Ramos (cell line): ENCODE data around the gene LY6G6F.

Experiments used
- in situ Hi-C: fragments of 300-500 bp; cut with MboI; formaldehyde crosslinking; loops from one replicate; pipeline ENCODE4 v1.14.3; 2022; ENCODE audit warnings: low sequenced_read_pairs; ENCODE audit not compliant: unreplicated experiment

LY6G6F gene, protein sequence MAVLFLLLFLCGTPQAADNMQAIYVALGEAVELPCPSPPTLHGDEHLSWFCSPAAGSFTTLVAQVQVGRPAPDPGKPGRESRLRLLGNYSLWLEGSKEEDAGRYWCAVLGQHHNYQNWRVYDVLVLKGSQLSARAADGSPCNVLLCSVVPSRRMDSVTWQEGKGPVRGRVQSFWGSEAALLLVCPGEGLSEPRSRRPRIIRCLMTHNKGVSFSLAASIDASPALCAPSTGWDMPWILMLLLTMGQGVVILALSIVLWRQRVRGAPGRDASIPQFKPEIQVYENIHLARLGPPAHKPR

DNA sequence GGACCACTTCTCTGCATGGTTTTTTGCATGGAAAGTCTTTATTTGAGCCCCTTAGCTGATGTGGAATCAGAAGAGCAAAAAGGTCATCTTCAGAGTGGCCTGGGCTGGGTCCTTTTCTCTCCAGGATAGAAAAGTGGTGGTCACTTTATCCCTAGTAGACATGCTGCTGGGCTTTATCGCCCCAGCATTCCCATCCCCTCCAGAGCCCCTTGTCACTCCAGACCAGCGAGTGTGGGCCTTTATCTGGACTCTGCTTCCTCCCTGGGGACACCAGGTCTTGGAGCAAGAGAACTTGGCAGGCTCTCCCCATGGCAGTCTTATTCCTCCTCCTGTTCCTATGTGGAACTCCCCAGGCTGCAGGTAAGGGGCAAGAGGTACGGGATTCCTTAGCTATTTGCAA lies at the start of gene LY6G6F:
Gene LY6G6F, plus strand, starts transcription at position 268 of the 400 bp plus-strand sequence. Its CDS starts 41 bp downstream, at position 309.
- in situ Hi-C loops, result no loop called here

DNA sequence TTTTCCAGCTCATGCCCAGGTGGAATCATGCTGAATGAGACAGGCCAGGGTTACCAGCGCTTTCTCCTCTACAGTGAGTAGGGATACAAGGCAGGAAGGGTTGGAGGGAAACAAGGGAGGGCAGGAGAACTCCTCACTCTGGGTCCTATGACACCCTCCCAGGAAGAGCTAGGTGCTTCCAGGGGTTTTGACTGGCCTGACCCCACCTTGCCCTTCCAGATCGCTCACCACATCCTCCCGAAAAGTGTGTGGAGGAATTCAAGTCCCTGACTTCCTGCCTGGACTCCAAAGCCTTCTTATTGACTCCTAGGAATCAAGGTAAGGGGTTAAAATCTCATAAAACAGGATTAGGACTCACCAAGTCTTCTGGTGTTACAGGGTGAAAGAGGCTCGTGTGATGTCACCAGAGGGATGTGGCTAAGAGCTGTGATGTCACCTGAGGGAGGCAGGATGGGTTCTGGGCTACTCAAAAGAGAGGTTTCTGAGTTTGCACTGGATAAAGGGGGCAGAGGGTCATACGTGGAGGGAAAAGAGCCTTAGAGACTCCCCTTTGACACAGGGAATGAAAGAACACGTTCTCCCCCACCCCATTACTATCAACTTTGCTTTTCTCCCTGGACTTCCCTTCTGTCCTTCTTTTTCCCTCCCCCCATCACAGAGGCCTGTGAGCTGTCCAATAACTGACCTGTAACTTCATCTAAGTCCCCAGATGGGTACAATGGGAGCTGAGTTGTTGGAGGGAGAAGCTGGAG lies 49.1 kb upstream of the LY6G6F start:
- in situ Hi-C loops, result no loop called here

DNA sequence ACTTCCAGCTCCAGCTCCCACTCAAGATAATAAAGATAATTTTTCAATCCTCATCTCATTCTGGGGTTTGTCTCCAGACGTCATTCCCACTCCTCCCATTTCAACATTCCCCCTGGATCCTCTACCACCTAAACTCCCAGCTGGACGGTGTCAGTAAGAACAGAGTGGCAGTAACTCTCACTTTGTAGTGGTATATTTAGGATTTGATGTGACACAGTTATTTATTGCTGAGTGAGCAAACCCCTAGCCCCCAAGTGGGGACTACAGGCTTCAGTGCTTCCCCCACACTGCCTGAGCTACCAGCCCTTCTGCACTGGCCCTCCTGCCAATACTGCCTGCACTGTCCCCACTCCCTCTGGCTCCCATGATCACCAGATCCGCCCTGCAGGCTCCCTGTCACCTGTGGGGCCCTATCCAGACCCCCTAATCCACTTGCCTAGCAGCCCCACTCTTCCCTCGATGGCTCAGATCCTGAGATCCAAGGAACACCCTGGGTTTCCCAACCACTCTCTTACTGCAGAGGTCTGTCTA lies 48.4 kb upstream of the LY6G6F start:
- in situ Hi-C loops, result no loop called here

DNA sequence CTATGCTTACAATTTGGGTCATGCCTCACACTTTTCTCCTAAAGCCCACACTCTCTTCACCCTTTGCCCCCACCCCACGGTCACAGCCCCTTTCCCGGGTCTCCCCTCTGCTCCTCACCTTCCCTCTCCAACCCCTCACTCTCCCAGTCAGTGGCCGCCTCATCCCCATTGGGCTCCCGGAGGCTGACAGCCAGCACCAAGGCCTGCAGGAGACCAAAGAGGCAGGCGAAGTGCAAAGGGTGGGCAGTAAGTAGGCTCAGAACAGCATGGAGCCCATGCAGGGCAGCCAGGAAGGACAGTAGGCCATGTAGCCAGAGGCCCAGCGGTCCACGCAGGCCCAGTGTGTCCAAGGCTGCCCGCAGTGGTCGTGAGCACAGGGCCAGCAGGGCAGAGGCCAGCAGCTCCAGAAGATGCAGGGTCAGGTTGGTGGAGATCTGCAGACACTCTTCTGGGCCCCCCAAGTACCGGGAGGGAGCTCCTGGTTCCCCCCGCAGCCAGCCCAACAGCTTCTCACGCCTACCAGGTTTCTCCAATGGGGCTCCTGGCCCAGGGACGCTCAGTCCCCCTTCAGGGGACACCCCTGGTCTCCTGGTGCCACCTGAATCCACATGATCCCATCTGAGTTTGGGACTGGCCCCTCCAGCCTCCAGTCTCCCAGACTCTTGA lies 47.5 kb upstream of the LY6G6F start:
- in situ Hi-C loops, result no loop called here

DNA sequence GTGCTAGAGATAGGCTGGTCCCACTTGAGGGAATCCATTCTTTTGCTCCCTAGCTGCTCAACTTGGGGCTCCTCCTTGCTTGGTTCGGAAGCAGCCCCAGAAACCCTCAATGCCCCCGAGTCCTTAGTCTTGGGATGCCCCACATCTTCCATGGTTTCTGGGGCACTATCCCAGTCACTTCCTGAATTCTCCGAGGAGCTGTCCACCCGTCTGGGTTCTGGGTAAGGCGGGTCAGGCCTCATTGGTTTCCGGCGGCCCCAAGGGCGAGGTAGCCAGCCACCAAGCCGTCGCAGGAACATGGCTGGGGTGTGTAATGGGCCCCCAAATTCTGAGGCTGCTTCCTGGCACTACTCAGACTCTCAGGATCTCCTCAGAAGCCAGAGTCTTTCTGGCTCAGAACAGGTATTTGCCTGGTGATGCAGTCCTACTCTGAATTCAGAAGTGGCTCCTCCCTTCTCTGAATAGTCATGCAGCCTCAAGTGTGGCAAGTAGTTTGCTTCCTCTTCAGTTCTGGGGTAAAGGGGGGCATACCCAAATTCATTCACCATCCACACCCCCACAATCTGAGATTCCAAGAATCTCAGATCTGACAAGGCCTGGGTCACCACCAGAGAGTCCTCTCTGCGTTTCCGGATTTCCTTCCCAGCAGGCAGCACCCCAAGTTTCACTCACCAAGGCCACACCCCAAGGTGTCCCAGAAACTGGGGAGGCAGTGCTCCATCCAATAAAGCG lies 46.9 kb upstream of the LY6G6F start:
- in situ Hi-C loops, result no loop called here

DNA sequence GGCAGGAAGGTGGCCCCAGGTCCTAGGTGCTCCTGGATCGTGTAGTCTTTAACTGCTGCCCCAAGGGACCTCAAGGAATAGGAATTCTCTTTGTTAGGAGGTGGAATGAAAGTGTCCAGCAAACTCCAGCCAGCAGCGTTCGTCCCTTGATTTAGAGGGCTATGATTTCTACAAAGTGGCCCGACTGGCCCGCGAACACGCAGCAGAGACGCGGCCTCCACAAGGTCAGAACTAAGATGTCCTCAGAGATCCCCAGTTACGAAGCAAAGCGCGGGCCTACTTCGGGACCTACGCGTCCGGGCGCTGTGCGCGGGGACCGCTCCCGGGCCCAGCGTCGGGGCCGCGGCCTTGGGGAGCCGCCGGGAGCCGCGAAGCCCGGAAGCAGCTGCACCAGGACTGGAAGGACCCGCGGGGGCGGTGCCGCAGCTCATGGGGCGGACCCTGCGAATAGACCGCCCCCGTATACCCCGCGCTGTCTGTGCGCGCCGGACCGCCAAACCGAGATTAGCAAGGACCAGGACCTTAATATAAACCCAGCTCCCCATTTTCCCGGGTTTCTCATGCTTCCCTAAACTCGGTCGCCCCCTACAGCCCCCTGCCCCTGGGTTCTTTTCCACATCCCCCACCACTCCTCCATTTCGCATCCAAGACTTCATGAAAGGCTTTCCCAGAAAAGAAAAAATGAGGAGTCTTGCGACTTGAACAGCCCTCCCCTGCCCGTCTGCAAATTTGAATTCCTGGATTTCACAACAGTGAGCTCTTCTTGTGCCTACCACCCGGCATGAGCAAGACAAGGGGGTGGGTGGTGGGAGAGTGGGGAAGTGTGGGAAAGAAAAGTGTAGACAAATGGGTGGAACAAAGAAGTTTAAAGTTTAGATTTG lies 46.0 kb upstream of the LY6G6F start, which contains the start of gene C6orf47:
Gene C6orf47, minus strand, starts transcription at position 398 of the 881 bp plus-strand sequence. CDS start 831 bp downstream, outside the sequence.
- in situ Hi-C loops, result no loop called here

DNA sequence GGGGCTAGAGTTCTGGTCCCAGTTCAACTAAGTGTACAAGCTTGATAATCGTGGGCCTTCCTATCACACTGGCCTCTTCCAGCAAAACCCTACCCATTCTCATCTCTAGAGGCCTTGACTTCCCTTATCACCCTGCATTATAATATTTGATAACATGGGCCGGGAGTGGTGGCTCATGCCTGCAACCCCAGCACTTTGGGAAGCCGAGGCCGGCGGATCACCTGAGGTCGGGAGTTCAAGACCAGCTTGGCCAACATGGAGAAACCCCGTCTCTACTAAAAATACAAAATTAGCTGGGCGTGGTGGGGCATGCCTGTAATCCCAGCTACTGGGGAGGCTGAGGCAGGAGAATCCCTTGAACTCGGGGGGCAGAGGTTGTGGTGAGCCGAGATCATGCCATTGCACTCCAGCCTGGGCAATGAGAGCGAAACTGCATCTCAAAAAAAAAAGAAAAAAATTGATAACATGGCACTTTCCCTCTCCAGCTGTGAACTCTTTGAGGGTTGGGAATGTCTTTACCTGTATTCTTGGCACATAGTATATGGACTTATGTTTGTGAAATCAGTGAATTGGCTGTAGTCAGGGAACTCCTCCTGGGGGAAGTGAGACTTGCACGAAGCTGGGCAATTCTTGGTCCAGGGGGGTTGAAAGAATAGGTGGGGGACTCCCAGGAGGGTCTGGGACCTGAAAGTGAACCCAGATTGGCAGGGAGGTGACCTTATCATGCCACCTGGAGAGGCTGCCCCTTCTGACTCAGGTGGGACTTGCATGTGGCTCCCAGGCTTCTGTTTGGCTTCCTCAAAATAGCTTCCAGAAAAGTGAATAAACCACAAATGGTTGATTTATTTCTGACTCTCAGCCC lies 45.2 kb upstream of the LY6G6F start:
- in situ Hi-C loops, result no loop called here

DNA sequence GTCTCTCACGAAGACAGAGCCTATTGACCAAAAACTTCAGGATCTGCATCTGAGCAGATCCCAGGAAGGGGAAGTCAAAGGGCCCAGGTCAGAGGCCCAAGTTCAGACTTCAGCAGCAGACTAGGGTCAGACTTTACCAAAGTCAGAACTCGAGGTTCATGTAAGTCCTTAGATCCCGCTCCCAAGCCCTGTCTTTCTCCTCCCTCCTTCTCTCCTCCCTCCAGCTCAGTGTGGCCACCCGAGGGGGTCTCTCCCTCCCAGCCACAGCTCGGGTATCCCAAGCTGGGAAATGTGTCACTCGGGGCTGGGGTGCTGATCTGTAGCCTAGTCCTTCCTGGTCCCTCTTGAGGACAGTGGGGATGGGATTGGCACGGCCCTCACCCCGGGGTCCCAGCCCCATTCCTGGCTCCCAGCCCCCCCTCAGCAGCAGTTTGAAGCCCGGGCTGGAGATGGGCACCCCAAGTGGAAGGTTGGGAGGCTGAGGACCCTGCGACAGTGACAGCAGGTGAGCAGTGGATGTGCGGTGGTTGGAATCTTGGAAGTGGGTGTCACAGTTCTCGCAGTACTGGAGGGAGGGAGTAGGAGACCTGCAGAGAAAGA lies 44.4 kb upstream of the LY6G6F start:
- in situ Hi-C loops, result no loop called here

DNA sequence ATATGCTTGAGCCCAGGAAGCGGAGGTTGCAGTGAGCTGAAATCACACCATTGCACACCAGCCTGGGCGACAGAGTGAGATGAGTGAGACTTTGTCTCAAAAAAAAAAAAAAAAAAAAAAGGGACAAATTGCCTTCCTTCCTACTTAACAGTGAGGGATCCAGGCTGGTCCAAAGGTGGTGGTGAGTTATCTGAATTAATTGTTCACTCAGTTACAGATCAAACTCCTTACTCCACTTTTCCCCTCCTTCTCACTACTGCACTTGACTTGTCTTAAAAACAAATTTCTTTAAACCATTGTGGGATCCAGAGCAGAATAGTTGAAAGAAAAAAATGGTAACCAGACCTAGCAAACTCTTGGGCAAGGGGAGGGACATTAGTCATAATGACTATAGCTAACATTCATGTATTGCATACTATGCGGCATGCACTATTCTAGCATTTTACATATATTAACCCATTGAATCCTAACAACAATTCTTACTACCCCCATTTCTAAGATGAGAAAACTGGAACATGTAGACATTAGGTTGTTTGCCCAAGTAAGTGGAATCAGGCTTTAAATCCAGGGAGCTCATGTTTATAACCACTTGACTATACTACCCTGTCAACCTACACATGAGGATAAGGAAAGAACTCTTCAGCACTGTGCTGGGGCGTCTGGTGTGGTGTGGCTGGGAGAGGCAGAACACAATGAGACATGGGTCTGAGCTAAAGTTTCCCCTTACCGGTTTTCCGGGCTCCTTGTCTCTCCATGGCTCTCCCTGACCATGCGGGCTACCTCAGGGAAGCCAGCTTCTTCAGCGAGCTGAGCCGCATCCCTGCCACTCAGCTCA lies 43.3 kb upstream of the LY6G6F start:
- in situ Hi-C loops, result no loop called here

DNA sequence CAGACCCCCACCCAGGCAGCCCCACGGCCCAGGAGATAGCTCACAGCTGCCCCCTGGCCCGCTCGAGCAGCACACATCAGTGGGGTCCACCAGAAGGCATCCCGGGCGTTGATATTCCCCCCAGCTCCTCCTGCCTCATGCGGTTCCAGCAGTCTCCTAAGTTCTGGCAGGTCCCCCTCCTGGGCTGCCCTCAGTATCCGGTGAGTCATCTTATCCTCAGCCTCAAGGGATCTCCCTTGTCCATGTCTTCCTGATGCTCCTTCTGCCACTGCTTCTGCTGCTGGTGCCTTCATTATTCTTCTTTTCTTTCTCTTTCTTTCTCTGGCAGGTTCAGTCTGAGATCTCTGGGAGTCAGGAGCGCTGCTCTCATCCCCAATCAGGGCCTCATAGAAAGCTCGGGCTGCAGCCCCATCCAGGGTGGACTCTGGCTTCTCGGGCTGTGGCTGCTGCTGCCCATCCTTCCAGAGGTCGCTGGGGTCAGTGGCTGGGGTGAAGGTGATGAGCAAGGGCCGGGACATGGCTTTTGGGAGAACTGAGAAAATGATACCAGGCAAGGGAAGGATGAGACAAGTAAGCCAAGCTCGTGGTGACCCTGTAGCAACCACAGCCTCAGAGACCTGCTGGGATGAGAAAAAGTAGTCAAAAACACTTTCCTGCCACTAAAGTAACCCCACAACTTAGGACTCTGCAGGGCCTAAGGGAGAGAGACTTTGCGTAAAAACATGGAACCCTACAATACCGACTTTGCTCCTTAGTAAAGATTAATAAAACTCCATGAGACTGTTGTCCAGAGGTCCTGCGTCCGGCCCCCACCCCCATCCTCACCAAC lies 42.5 kb upstream of the LY6G6F start:
- in situ Hi-C loops, result no loop called here

DNA sequence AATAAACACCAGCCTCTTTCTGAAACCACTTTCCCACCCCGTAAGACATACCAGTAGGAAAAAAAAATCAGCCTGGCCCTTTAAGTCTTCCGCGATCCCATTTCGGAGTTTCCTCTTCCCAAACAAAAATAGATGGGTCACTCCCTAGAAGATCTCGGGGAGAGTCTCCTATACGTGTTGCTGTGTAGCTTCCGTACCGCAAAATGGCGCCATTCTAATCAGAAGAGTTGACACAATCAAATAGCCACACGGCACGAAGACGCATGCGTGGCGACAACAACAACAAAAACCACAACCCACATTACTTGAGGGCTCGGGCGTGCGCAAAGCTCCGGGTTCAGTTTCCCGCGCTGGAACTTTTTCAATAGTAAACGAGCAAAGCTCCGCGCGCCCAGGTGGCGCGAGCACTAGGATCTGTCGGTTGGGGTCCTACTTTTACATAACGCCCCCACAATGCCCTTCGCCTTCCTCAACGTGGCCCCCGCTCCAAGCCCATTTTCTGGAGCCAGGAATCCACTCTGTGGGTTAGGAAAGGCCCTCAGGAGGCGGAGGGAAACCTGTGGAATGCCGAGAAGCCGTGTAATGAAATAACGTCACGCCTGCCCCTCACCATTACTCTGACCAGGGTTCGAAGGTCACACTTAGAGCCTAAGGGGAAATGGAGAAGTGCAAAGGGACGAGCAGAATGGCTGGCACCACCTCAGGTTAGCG lies 41.7 kb upstream of the LY6G6F start, which contains the start of gene GPANK1:
Gene GPANK1, minus strand, starts transcription at position 208 of the 711 bp plus-strand sequence. CDS start 519 bp downstream, outside the sequence.
- in situ Hi-C loops, result no loop called here

DNA sequence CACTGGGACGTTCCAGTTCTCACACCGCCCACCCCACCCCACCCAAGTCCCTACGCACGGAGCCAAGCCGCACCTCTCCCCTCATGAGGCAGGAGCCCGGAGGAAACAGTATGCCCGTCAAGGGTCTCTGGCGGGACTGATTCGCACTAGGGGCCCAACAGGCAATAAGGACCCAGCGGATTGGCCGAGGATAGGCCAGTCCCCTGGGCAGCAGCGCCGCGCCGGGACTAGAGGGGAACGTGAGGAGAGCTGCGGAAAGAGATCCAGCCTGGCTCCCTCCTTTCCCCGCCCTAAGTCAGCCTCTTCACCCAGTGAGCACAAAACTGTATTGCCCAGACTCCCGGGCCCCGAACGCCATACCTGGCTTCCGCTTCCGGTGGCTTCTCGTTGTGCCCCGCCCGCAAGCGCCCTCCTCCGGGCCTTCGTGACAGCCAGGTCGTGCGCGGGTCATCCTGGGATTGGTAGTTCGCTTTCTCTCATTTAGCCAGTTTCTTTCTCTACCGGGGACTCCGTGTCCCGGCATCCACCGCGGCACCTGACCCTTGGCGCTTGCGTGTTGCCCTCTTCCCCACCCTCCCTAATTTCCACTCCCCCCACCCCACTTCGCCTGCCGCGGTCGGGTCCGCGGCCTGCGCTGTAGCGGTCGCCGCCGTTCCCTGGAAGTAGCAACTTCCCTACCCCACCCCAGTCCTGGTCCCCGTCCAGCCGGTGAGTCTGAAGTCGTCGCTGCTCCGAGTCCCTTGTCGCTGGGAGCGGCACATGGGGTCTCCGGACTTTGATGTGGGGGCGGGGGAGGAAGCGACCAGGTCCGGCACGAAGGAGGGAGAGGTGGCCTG lies 40.9 kb upstream of the LY6G6F start, which contains the start of gene CSNK2B:
Gene CSNK2B, plus strand, starts transcription at position 580 of the 836 bp plus-strand sequence. CDS start 752 bp downstream, outside the sequence.
- in situ Hi-C loops, result no loop called here

DNA sequence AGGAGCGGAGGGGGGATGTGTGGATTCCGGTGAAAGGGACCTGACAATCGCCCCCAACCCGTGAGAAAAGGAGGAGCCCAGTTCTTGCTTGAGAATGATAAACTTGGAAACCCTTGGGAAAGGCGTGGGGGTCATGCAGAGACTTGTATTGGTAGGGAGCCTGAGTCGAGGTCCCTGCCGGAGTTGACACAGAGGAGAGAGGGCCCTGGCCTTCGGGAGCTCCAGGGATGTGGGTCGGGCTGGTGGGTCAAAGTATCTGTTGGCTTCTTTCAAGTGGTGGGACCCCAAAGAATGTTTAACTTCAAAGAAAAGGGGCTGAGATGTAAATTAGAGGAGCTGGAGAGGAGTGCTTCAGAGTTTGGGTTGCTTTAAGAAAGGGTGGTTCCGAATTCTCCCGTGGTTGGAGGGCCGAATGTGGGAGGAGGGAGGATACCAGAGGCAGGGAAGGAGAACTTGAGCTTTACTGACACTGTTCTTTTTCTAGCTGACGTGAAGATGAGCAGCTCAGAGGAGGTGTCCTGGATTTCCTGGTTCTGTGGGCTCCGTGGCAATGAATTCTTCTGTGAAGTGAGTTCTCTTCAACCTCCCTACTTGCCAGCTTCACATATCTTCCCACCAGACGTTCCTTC lies 40.2 kb upstream of the LY6G6F start:
- in situ Hi-C loops, result no loop called here

DNA sequence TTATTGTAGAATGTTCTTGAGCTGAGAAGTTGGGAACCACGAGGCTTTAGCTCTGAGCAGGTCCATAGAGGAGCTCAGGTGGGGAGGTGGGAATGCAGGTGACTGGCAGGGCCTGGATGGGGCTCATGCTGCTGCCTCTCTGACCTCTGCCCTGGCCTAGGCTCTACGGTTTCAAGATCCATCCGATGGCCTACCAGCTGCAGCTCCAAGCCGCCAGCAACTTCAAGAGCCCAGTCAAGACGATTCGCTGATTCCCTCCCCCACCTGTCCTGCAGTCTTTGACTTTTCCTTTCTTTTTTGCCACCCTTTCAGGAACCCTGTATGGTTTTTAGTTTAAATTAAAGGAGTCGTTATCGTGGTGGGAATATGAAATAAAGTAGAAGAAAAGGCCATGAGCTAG lies 37.0 kb upstream of the LY6G6F start, which contains the start of gene LY6G5B:
Gene LY6G5B, plus strand, starts transcription at position 301 of the 400 bp plus-strand sequence. CDS start 975 bp downstream, outside the sequence.
- in situ Hi-C loops, result no loop called here
